GM19328 (cell line): ENCODE data around the gene CMSS1.

Experiments used
- ATAC-seq: cut with Tn5 transposase; IDR thresholded peaks from one replicate; pipeline ENCODE4 v1.9.1; 2021; ENCODE audit warnings: mild to moderate bottlenecking, moderate library complexity; ENCODE audit not compliant: unreplicated experiment

The CMSS1 gene

GRCh38 chr3:100120693-100121092 is 303.0 kb downstream of the CMSS1 start:
- ATAC-seq, result no peak

- no peak for ATAC-seq
These were observed 304.7 kb downstream of the CMSS1 start for GRCh38 chr3:100122321-100122720.

- ATAC-seq, result no peak
These were observed 305.4 kb downstream of the CMSS1 start for GRCh38 chr3:100123112-100123511.

GRCh38 chr3:100124201-100124761 is 306.6 kb downstream of the CMSS1 start:
- ATAC-seq, result no peak

- ATAC-seq, result no peak
These were observed 307.7 kb downstream of the CMSS1 start for GRCh38 chr3:100125161-100125938.

- no peak for ATAC-seq
These were observed 310.1 kb downstream of the CMSS1 start for GRCh38 chr3:100127792-100128191.

GRCh38 chr3:100128565-100128964 is 310.9 kb downstream of the CMSS1 start:
- ATAC-seq, result no peak

- ATAC-seq, result no peak
These were observed 312.3 kb downstream of the CMSS1 start for GRCh38 chr3:100129941-100130340.

- ATAC-seq, result no peak
These were observed 313.6 kb downstream of the CMSS1 start for GRCh38 chr3:100131241-100131640.

GRCh38 chr3:100136921-100137320 is 319.3 kb downstream of the CMSS1 start:
- no peak for ATAC-seq

GRCh38 chr3:100140976-100141375 is 323.3 kb downstream of the CMSS1 start:
- ATAC-seq, result no peak

- ATAC-seq, result no peak
These were observed 323.9 kb downstream of the CMSS1 start for GRCh38 chr3:100141586-100141985.

- ATAC-seq, result no peak
These were observed 326.7 kb downstream of the CMSS1 start for GRCh38 chr3:100144255-100144866.

- ATAC-seq, result no peak
These were observed 331.5 kb downstream of the CMSS1 start for GRCh38 chr3:100149130-100149529.

- no peak for ATAC-seq
These were observed 332.2 kb downstream of the CMSS1 start for GRCh38 chr3:100149713-100150415.

GRCh38 chr3:100150473-100150872 is 332.8 kb downstream of the CMSS1 start:
- ATAC-seq, result no peak

- no peak for ATAC-seq
These were observed 333.5 kb downstream of the CMSS1 start for GRCh38 chr3:100151024-100151707.

GRCh38 chr3:100154171-100154570 is 336.5 kb downstream of the CMSS1 start:
- no peak for ATAC-seq

GRCh38 chr3:100155128-100155527 is 337.5 kb downstream of the CMSS1 start:
- ATAC-seq, result no peak

- ATAC-seq, result no peak
These were observed 337.9 kb downstream of the CMSS1 start for GRCh38 chr3:100155590-100155989.

- ATAC-seq, result no peak
These were observed 340.0 kb downstream of the CMSS1 start for GRCh38 chr3:100157685-100158084.
